Heart left ventricle (tissue), 13 donors: ENCODE data around the gene MADCAM1.

Experiments
- CTCF ChIP-seq, 12 donors: fragments of 200-600 bp; sonication (generic) in 4 of 12; IDR thresholded peaks; one replicate each; pipeline versions ENCODE4 v1.5.0 to v1.8.0; 2018 to 2022; ENCODE audit warnings: antibody characterized with exemption in 12 of 12, mild to moderate bottlenecking in 5 of 12
- POLR2A ChIP-seq, 2 donors: fragments of 450-650 bp; IDR thresholded peaks; one replicate each; pipeline ENCODE4 v1.6.1; 2017; ENCODE audit warnings: antibody characterized with exemption in 2 of 2, mild to moderate bottlenecking in 2 of 2, moderate library complexity in 2 of 2
- donor health status: ischemic (EF 13 %, LVEDD 7.1; RV severe dilation, severe dysfunction).
- donor health status: DM: no; HTN: yes; CAD: no.
- donor health status: DM: no; HTN: no; CAD: no.
- donor health status: ischemic (EF 25% LVEDD 6.9; RV normal size, moderate dysfunction).
- donor health status: ischemic (EF 25% LVEDD 5.7; RV mildly dilated, moderate dysfunction).
- donor health status: ischemic (EF 35%, LVEDD 5.7; RV mildly dilated, moderate dysfunction).
- donor health status: nonischemic (EF 11% LVEDD 7.7; RV severe dilation, severe dysfunction).
- donor health status: DM: yes; HTN: yes; CAD: no.
- donor health status: PGD.
- donor health status: ischemic (EF 29% LVEDD 5.4; RV normal size, mild dysfunction).
- donor health status: nonischemic (EF 23%, LVEDD 6.1; RV moderate dilation, normal function).

- TF ChIP-seq CTCF (IDR thresholded peaks at IDR 0.05) = no peak
- no peak for TF ChIP-seq POLR2A (IDR thresholded peaks at IDR 0.05)
These were observed 45.4 kb downstream of the MADCAM1 start for GRCh38 chr19:541699-542098.
